Fibroblast of skin of left quadriceps (primary cell): ENCODE data around the gene ARHGAP26.

Source experiments
- DNase-seq, 2 experiments: peaks; one replicate each; pipeline ENCODE4 v3.0.0-alpha.2; 2013; ENCODE audit warnings: low read depth in 2 of 2

The ARHGAP26 gene

GRCh38 chr5:143138839-143139238 is 368.7 kb downstream of the ARHGAP26 start:
- DNase-seq = no peak

GRCh38 chr5:143139585-143139984 is 369.4 kb downstream of the ARHGAP26 start:
- no peak for DNase-seq

- no peak for DNase-seq
These were observed 370.5 kb downstream of the ARHGAP26 start for GRCh38 chr5:143140492-143141203.

- DNase-seq = no peak
These were observed 371.5 kb downstream of the ARHGAP26 start for GRCh38 chr5:143141652-143142051.

DNA sequence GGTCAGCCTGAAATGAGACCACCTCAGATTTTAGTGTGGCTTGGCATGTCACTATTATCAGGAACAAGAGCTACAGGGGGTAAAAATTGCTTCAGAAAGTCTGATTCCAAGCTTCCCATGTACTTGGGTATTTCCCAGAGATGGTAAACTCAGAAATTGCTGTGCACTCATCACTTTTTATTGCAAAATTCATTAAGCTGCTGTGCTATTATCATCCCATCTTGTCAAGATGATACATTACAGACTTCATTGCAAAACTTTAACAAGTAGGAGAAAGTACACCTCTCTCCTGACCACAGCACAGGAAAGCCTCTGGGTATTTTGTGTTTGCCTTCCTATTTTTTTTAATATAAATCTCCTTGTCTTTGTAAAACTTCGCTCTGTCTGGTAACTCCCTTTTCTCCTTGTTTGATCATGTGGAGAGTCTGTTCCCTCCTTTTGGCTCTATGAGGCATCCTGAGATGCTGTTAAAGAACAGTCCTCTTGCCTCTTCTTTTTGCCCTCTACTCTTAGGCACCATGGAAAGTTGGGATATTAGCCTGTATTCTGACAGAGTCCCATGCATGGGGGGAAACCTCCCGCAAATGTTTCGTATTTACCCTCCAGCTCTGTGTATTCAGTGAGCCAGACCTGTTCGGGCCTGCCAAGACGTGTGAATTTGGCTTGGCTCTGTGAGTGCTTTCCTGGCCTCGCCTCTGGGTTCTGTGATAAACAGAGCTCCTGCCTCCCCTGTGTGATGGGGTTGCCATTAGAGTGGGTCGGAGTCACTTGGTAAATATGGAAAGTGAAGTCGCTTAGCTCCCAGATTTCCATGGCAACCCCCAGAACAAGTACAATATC is 372.6 kb downstream of the ARHGAP26 start:
- peak; percentile 56 to 58 for DNase-seq

DNA sequence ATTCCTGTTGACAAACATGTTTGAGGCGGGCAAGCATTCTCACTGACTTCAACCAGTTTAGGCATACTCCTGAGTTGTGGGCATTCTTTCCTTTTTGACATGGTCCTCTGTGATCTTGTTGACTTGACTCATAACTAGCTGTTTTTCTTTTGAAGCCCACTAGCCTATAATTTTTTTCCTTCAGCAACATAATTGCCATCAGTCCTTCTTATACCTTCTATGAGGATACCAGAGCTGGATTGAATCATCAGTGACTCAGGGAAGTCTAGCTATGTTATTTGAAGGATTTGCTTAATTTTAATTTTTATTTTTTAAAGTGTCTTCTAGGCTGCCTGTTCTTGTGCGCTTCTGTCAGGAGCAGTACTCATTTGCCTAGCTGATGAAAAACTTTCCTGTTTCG is 373.8 kb downstream of the ARHGAP26 start:
- peak in 1 of 2 experiments; percentile 41 for DNase-seq

- no peak for DNase-seq
These were observed 375.3 kb downstream of the ARHGAP26 start for GRCh38 chr5:143145243-143146160.

DNA sequence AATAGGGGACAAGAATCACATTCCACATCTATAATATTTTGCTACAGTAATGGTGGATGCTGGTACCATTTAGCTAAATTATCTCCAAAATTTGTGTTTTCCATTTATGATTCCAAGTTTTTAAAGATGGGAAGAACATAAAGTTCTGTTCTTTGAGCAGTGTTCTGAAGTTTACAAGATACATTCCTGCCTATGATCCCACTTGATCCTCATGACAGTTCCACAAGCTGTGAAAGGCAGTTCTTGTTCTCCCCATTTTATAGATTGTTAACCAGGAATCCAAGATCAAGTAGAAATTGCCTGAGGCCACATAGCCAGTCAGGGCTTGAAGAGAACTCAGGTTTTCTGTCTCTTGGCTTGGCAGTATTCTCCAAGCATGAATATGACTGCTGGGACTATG is 376.0 kb downstream of the ARHGAP26 start:
- no peak for DNase-seq

- no peak for DNase-seq
These were observed 377.2 kb downstream of the ARHGAP26 start for GRCh38 chr5:143147383-143147782.

GRCh38 chr5:143147902-143148301 is 377.7 kb downstream of the ARHGAP26 start:
- DNase-seq = peak in 1 of 2 experiments; percentile 49

DNA sequence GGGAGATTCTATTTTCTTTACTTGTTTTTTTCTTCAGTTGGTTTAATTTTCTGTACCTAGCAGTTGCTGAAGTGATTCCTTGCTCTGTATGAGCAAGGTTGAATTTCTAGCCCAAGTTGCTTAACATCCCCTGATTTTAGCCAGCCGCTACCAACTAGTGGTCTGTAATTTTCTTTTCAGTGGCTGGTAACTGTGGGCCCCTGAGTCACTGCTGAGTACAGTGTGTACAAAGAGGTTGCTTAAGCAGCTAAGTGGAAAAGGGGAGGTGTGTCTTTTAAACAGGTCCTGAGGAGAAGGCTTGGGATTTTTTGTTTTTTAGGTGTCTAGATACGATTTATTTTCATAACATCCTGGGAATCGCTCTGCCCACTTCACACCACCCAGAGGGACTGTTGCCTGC is 378.6 kb downstream of the ARHGAP26 start:
- no peak for DNase-seq

GRCh38 chr5:143149759-143150158 is 379.6 kb downstream of the ARHGAP26 start:
- DNase-seq = no peak

GRCh38 chr5:143151056-143151700 is 381.0 kb downstream of the ARHGAP26 start:
- DNase-seq = no peak

DNA sequence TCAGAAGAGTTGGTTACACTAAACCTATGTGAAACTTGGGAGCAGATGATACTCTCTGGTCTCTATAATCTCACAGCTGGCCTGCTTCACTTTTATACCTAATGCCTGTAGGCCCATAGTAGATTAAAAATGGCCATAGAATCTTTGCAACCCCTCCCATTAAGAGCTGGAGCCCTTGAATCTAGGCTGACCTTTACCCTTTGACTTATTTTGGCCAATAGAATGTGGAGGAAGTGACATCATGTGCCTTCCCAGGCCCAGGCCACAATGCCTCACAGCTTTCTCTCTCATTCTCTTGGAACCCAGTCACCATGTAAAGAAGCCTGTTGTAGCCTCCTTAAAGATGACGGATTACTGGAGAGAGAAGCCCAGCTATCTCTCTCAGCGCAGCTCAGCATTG is 382.3 kb downstream of the ARHGAP26 start:
- DNase-seq = no peak

DNA sequence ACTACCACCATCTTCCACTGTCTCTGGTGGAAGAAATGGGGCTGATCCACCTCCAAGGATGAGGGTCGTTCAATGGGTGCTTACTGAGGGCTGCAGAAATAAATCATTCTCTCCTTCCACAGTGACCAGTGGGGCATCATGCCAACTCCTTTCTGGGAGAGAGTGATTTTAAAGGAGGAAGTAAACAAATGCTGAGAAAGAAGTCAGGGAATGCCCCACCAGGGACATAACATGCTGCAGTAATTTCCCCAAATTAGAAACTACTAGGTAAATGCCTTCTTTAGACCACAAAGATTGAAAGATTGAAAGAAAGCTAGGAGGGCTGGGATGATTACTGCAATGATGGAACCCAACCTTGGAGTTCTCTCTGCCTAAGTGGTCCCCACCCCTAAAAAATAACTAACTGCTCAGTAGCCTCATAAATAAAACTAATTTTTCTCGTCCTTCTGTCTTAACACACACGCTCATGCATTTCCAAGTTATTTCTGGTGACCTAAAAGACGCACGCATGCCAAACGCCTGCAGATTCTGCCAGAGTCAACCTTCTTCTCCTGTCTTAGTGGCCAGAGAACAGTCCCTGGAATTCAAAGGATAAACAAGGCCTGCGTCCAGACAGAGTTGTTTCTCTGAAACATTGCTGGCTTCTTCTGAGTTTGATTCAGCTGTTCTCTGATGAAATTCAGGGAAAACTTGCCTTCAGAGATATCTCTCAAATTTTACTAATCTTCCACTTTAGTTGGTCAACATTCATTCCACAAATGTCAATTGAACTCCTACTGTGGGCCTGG is 383.3 kb downstream of the ARHGAP26 start:
- DNase-seq = peak in 1 of 2 experiments; percentile 42

- DNase-seq = peak in 1 of 2 experiments; percentile 34
These were observed 384.6 kb downstream of the ARHGAP26 start for GRCh38 chr5:143154510-143155370.

GRCh38 chr5:143155455-143155854 is 385.3 kb downstream of the ARHGAP26 start:
- no peak for DNase-seq

- no peak for DNase-seq
These were observed 385.9 kb downstream of the ARHGAP26 start for GRCh38 chr5:143156086-143156485.

- no peak for DNase-seq
These were observed 386.4 kb downstream of the ARHGAP26 start for GRCh38 chr5:143156572-143156971.

- no peak for DNase-seq
These were observed 388.9 kb downstream of the ARHGAP26 start for GRCh38 chr5:143159031-143159430.
